ENCODE measurements around the gene TMEM131.

The TMEM131 gene

GRCh38 chr2:97708608-97709007 lies 287.1 kb downstream of the TMEM131 start:
- TF ChIP-seq CTCF (IDR thresholded peaks at IDR 0.05; ENCODE audit: low read length, missing control alignments) = no peak
- H3K4me3 ChIP-seq (replicated peaks; ENCODE audit: low read depth, low read length) = no peak overlapping the region
- no peak for DNase-seq (ENCODE audit: low read depth)

GRCh38 chr2:97708048-97708380 lies 287.7 kb downstream of the TMEM131 start:
- TF ChIP-seq CTCF (IDR thresholded peaks at IDR 0.05; ENCODE audit: low read length, missing control alignments) = no peak
- H3K4me3 ChIP-seq (replicated peaks; ENCODE audit: low read depth, low read length) = no peak overlapping the region
- DNase-seq (ENCODE audit: low read depth) = no peak

- no peak for TF ChIP-seq CTCF (IDR thresholded peaks at IDR 0.05; ENCODE audit: low read length, missing control alignments)
Observed at GRCh38 chr2:97707362-97708047, 288.2 kb downstream of the TMEM131 start.

GRCh38 chr2:97706708-97707345 lies 288.9 kb downstream of the TMEM131 start:
- no peak for DNase-seq (ENCODE audit: low read depth)
- TF ChIP-seq CTCF (IDR thresholded peaks at IDR 0.05; ENCODE audit: low read length, missing control alignments) = no peak
- H3K4me3 ChIP-seq (replicated peaks; ENCODE audit: low read depth, low read length) = no peak overlapping the region

More at GRCh38 chr2:97707362-97708047, 288.2 kb downstream of the TMEM131 start:
- H3K4me3 ChIP-seq (replicated peaks; ENCODE audit: low read depth, low read length) = no peak overlapping the region
- no peak for DNase-seq (ENCODE audit: low read depth)

Data from fibroblast of pulmonary artery (primary cell).